HCT116 (cell line): ENCODE measurements around the gene TRIM14. TPM values are rescaled to one million over a fixed set of nuclear protein-coding genes. Genes with fewer than 3 reads are reported as not detected.

Experiments used
- ATAC-seq: fragments of 200-7000 bp; cut with Tn5 transposase; 2 replicates; pipeline ENCODE4 v1.9.1; 2020; ENCODE audit warnings: mild to moderate bottlenecking, moderate library complexity
- BruUV-seq: library from RNA; stranded (reverse); fragments of 400-500 nt; replicated peaks from 2 replicates; lab custom pipeline; 2021; lab: Mats Ljungman, UMichigan
- CTCF ChIA-PET: fragments of 300-600 bp; sonication (Branson Sonifier 250); formaldehyde crosslinking; loops from one replicate; lab custom pipeline; 2021; ENCODE audit warnings: antibody characterized with exemption; lab: Charles Lee
- POLR2A ChIA-PET: fragments of 300-600, 350-600 bp; sonication (Branson Sonifier 250); formaldehyde crosslinking; loops from one replicate; lab custom pipeline; 2021; ENCODE audit warnings: antibody characterized with exemption; lab: Charles Lee
- RAD21 ChIA-PET, 2 experiments: fragments of 300-600 bp; sonication (Branson Sonifier 250); formaldehyde crosslinking; loops; one replicate each; lab custom pipeline; 2023; ENCODE audit warnings: low total read pairs in 2 of 2; ENCODE audit not compliant: uncharacterized antibody in 2 of 2, unreplicated experiment in 2 of 2, low non-redundant PET in 1 of 2; lab: Charles Lee
- DNase-seq: peaks from one replicate; pipeline ENCODE4 v3.0.0-alpha.2; 2010; ENCODE audit warnings: low read depth, low spot score
- H2AFZ ChIP-seq: fragments of 200-600 bp; shearing (Covaris generic), sonication (generic); 2 replicates; pipeline ENCODE4 v1.6.1; 2017; ENCODE audit warnings: low read depth, mixed run types, mixed read lengths, antibody characterized with exemption, low read length; ENCODE audit not compliant: poor library complexity, severe bottlenecking
- H3K27ac ChIP-seq: 2 replicates; pipeline ENCODE4 v1.5.1; 2012; ENCODE audit warnings: low read depth, low read length
- H3K27me3 ChIP-seq: fragments of 200-600 bp; sonication (generic); 2 replicates; pipeline ENCODE4 v1.6.1; 2016; ENCODE audit warnings: mixed run types, low read length, mixed read lengths; ENCODE audit not compliant: insufficient read depth
- H3K36me3 ChIP-seq, 2 experiments: fragments of 200-500 bp in 1 of 2; fragments of 200-600 bp in 1 of 2; sonication (Bioruptor generic) in 1 of 2; sonication (generic) in 1 of 2; 2 replicates each; pipeline versions ENCODE4 v1.5.1 to v1.6.1; 2014 to 2016; ENCODE audit warnings: low read length in 2 of 2, inconsistent platforms in 1 of 2, mixed read lengths in 1 of 2, mixed run types in 1 of 2; ENCODE audit not compliant: insufficient read depth in 2 of 2, control insufficient read depth in 1 of 2
- H3K4me1 ChIP-seq, 2 experiments: fragments of 200-600 bp in 1 of 2; sonication (generic) in 1 of 2; 2 replicates each; pipeline versions ENCODE4 v1.5.1 to v1.6.1; 2012 to 2017; ENCODE audit warnings: low read length in 2 of 2, inconsistent platforms in 1 of 2, mild to moderate bottlenecking in 1 of 2, mixed read lengths in 1 of 2, mixed run types in 1 of 2, moderate library complexity in 1 of 2; ENCODE audit not compliant: insufficient read depth in 2 of 2, control insufficient read depth in 1 of 2
- H3K4me2 ChIP-seq: fragments of 200-600 bp; sonication (generic); 2 replicates; pipeline ENCODE4 v1.6.1; 2017; ENCODE audit warnings: mixed run types, low read length, mixed read lengths
- H3K4me3 ChIP-seq, 2 experiments: fragments of 200-600 bp in 1 of 2; sonication (generic) in 1 of 2; replicated peaks in 1 of 2; 2 replicates each; pipeline ENCODE4 v1.5.1; 2011 to 2016; ENCODE audit warnings: low read length in 2 of 2, control low read depth in 1 of 2, low read depth in 1 of 2, mild to moderate bottlenecking in 1 of 2, mixed read lengths in 1 of 2, mixed run types in 1 of 2
- H3K79me2 ChIP-seq: fragments of 200-600 bp; sonication (generic); 2 replicates; pipeline ENCODE4 v1.6.1; 2017; ENCODE audit warnings: mild to moderate bottlenecking, mixed run types, low read length, moderate library complexity, mixed read lengths; ENCODE audit not compliant: insufficient read depth
- H3K9ac ChIP-seq: fragments of 200-600 bp; sonication (generic); 2 replicates; pipeline ENCODE4 v1.6.1; 2016; ENCODE audit warnings: low read length, mixed read lengths
- H3K9me2 ChIP-seq: fragments of 200-600 bp; sonication (generic), shearing (Covaris generic); 2 replicates; pipeline ENCODE4 v1.6.1; 2017; ENCODE audit warnings: mixed run types, mild to moderate bottlenecking, moderate library complexity; ENCODE audit not compliant: insufficient read depth
- H3K9me3 ChIP-seq, 2 experiments: fragments of 200-500 bp in 1 of 2; fragments of 200-600 bp in 1 of 2; sonication (Bioruptor generic) in 1 of 2; sonication (generic) in 1 of 2; 2 replicates each; pipeline ENCODE4 v1.6.1; 2014 to 2017; ENCODE audit warnings: low read length in 2 of 2, mixed read lengths in 2 of 2, inconsistent platforms in 1 of 2, low read depth in 1 of 2, mild to moderate bottlenecking in 1 of 2, mixed run types in 1 of 2, moderate library complexity in 1 of 2; ENCODE audit not compliant: control insufficient read depth in 1 of 2, insufficient read depth in 1 of 2
- H4K20me1 ChIP-seq: fragments of 200-600 bp; sonication (generic), shearing (Covaris generic); 2 replicates; pipeline ENCODE4 v1.6.1; 2017; ENCODE audit warnings: mixed run types, mild to moderate bottlenecking, moderate library complexity; ENCODE audit not compliant: insufficient read depth
- CBX3 ChIP-seq: IDR thresholded peaks from 2 replicates; pipeline ENCODE4 v1.6.1; 2012; ENCODE audit warnings: low read depth
- CEBPB ChIP-seq: IDR thresholded peaks from 2 replicates; pipeline ENCODE4 v1.6.1; 2012; ENCODE audit warnings: low read depth
- CTCF ChIP-seq, 3 experiments: fragments of 200-600 bp in 1 of 3; sonication (generic) in 1 of 3; IDR thresholded peaks in 2 of 3; conservative IDR thresholded peaks in 1 of 3; 2 replicates each; pipeline ENCODE4 v1.5.1; 2012 to 2017; ENCODE audit warnings: low read depth in 2 of 3, low read length in 2 of 3, antibody characterized with exemption in 1 of 3, borderline replicate concordance in 1 of 3, control low read depth in 1 of 3, mild to moderate bottlenecking in 1 of 3, mixed read lengths in 1 of 3, mixed run types in 1 of 3, moderate library complexity in 1 of 3; ENCODE audit not compliant: insufficient read depth in 1 of 3
- EGR1 ChIP-seq: IDR thresholded peaks from 2 replicates; pipeline ENCODE4 v1.6.1; 2012; ENCODE audit warnings: low read depth
- EZH2phosphoT487 ChIP-seq: fragments of 200-600 bp; IDR thresholded peaks from 2 replicates; pipeline ENCODE4 v1.6.1; 2018; ENCODE audit warnings: antibody characterized with exemption, borderline replicate concordance
- MAX ChIP-seq: IDR thresholded peaks from 2 replicates; pipeline ENCODE4 v1.6.1; 2012
- POLR2A ChIP-seq: IDR thresholded peaks from 2 replicates; pipeline ENCODE4 v1.7.0; 2011; ENCODE audit warnings: borderline replicate concordance; ENCODE audit not compliant: insufficient read depth, insufficient read length; ENCODE audit errors: extremely low read depth
- POLR2AphosphoS5 ChIP-seq: IDR thresholded peaks from 2 replicates; pipeline ENCODE4 v1.6.1; 2011; ENCODE audit warnings: mild to moderate bottlenecking, low read depth, low read length, moderate library complexity
- RAD21 ChIP-seq: IDR thresholded peaks from 2 replicates; pipeline ENCODE4 v1.6.1; 2012; ENCODE audit warnings: low read depth, mild to moderate bottlenecking
- SRF ChIP-seq: IDR thresholded peaks from 2 replicates; pipeline ENCODE4 v1.6.1; 2012; ENCODE audit warnings: low read depth
- TCF7L2 ChIP-seq: IDR thresholded peaks from 2 replicates; pipeline ENCODE4 v1.7.0; 2011; ENCODE audit warnings: borderline replicate concordance, inconsistent platforms; ENCODE audit not compliant: insufficient read depth, insufficient read length; ENCODE audit errors: extremely low read depth
- YY1 ChIP-seq: IDR thresholded peaks from 2 replicates; pipeline ENCODE4 v1.6.1; 2011; ENCODE audit warnings: low read length, low read depth, moderate library complexity, mild to moderate bottlenecking; ENCODE audit not compliant: insufficient replicate concordance; ENCODE audit errors: extremely low read depth
- ZBTB33 ChIP-seq: IDR thresholded peaks from 2 replicates; pipeline ENCODE4 v1.6.1; 2011; ENCODE audit warnings: mild to moderate bottlenecking, low read length, moderate library complexity; ENCODE audit not compliant: insufficient replicate concordance; ENCODE audit errors: extremely low read depth
- ZFX ChIP-seq: fragments of 450-650 bp; IDR thresholded peaks from 2 replicates; pipeline ENCODE4 v1.6.1; 2017
- intact Hi-C: fragments of 100-400 bp; cut with micrococcal nuclease; formaldehyde crosslinking; loops from 2 replicates; pipeline ENCODE4 v1.10.0; 2022
- total RNA-seq: library from RNA; stranded (reverse); gene quantifications from one replicate; pipeline ENCODE4 v1.2.1, GENCODE V29; 2021; ENCODE audit not compliant: unreplicated experiment

Gene TRIM14
- total RNA-seq, 1 experiment from 2014 or later = 24.4 TPM

- Histone ChIP-seq H3K4me3 (no peak overlapping the region), H3K27me3 (no peaks in the 10 kb centered on the region), H3K27ac (no peak overlapping the region), H3K9me2 (no peaks in the 10 kb centered on the region), H3K9ac (no peak overlapping the region), H4K20me1 (no peaks in the 10 kb centered on the region), H3K79me2 (no peaks in the 10 kb centered on the region), H3K9me3 (no peaks in the 10 kb centered on the region)
- intact Hi-C loops = no loop called here
- DNase-seq = no peak
- CTCF ChIA-PET = interaction anchor here (1.2 kb wide), 1 partner anchor 115 kb away, joined by 4 read pairs; the partner anchor contains the start of gene TRMO
- TF ChIP-seq ZFX = no peak
- TF ChIP-seq TCF7L2 = no peak
- TF ChIP-seq POLR2A = no peak
- no peak for TF ChIP-seq CTCF (IDR thresholded peaks at IDR 0.05 in 2 of 3, conservative IDR thresholded peaks at IDR 0.05 in 1 of 3; ENCODE audit: borderline replicate concordance in 1 of 3, insufficient read depth in 1 of 3, low read depth in 2 of 3, low read length in 2 of 3)
- TF ChIP-seq RAD21 = no peak
- no peak for TF ChIP-seq CBX3
- no peak for TF ChIP-seq SRF
- TF ChIP-seq YY1 = no peak
- no peak for TF ChIP-seq EGR1
- TF ChIP-seq POLR2AphosphoS5 = no peak
- TF ChIP-seq CEBPB = no peak
- no peak for TF ChIP-seq EZH2phosphoT487
- no peak for TF ChIP-seq MAX
- no peak for TF ChIP-seq ZBTB33
- TF ChIP-seq, all 23 proteins: peak for 0
- BruUV-seq = no TSS peak
- RAD21 ChIA-PET = no interaction called here
- H3K4me1 ChIP-seq = peaks cover 0 to 31% of the 10 kb centered on the region in 2 experiments; a peak in 2 of 4 replicates
- POLR2A ChIA-PET = no interaction called here
- no peaks in the 10 kb centered on the region for H3K36me3 ChIP-seq
- ATAC-seq = no peak
- no peak overlapping the region for H2AFZ ChIP-seq
- H3K4me2 ChIP-seq = no peak overlapping the region
These were observed 81.7 kb downstream of the TRIM14 start for GRCh38 chr9:98037357-98037756.
